HG03280 (cell line): Measurements from ENCODE around the gene GPAM.
"Not testable (repeated sequence)": the region's sequence is repeated elsewhere in the genome, so short reads cannot be mapped to it uniquely, and the experiment has no call there.

Experiments
- ATAC-seq: cut with Tn5 transposase; IDR thresholded peaks from one replicate; pipeline ENCODE4 v1.9.1; 2021; ENCODE audit warnings: mild to moderate bottlenecking, moderate library complexity; ENCODE audit not compliant: unreplicated experiment

GPAM gene

DNA sequence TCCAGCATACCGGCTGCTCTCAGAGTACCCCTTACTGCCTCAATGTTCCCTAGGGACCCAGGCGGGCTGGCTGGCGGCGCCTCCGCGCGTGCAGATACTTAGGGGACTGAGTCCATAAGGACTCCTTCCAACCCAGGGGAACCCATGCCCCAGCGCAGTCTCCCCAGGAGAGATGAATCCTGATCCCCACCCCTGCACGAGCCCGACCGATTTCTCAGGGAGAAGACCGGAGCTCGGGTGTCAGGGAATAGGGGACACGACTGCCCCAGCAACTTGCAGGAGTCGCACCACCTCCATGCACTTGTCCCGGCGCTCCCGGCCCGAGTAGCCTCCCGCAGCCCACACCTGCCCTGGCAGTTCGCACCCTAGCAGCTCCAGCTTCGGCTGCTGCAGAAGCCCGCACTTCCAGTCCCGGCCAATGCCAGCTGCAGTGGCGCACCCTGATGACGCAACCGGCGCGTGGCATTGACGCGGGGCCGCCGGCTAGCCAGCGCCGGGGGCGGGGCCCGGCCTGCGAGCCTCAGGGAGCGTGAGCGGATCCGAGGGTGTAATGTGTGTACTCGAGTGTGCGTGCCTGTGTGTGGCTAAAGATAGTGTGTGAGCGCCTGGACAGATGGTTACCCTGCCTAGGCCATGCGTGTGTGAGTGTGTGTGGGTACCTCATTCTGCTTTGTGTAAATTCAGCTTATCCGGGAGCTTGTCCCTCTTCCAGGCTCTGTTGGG, at the start of gene GPAM:
Gene GPAM, minus strand, starts transcription at position 437 of the 723 bp plus-strand sequence. CDS start 1,981 bp downstream, outside the sequence.
- ATAC-seq: peak; percentile 97

GRCh38 chr10:112232670-112233069, 49.1 kb upstream of the GPAM start:
- no peak for ATAC-seq

DNA sequence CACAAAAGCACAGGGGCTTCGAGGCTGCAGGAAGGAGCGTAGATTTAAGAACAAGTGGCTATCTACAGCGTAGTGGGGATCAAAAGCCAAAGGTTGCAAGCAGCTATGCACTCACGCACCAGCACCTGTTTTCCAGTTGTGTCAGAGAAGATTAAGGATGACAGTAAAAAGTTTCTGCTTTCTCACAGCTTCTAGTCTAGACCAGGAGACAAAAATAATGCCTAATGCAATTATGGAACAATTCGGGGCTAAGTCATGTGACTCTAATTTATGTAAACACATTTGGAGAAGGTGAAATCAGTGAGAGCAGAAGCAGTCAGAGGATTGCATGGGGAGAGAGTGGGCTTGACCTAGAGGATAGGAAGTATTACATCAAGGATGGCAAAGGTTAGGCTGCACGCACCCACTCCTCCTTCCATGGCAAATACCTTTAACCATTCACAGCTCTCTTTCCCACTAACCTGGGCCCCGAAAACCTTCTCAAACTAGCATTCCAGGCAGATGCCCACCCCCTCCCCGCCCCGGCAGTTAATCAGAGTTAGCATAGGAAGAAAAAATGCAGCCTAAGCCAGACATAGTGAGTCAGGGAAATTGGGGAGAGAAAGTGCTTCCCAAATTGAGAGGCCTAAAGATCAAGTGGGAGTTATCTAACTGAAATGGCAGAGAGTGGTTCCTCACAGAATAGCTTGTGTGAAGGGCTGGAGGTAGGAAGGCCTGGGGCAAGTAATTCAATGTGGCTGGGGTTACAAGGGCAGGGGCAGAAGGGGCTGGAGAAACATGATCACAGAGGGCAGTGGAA, 48.2 kb upstream of the GPAM start:
- no peak for ATAC-seq

GRCh38 chr10:112230325-112230988, 46.9 kb upstream of the GPAM start:
- ATAC-seq: no peak

- no peak for ATAC-seq
Observed at GRCh38 chr10:112229901-112230300, 46.3 kb upstream of the GPAM start.

DNA sequence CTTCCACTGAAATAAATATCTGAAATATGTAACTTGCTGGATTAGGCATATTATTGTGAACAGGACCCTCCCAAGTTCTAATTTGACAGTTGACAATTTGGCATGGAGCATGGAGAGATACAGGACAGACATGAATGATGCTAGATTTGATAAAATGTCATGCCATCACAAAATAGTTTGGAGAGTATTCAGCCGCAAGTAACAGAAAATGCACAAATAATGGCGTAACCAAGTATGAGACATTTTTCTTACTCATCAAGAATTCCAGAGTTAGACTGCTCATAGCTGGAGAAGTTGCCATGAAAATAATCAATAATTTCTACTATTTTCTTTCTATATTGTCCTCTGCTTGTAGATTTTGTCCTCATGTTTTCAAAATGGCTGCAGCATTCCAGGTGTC, 45.5 kb upstream of the GPAM start:
- no peak for ATAC-seq

- not testable (repeated sequence) for ATAC-seq
Observed at GRCh38 chr10:112228366-112229088, 45.0 kb upstream of the GPAM start.

GRCh38 chr10:112227331-112227987, 43.9 kb upstream of the GPAM start:
- no peak for ATAC-seq

DNA sequence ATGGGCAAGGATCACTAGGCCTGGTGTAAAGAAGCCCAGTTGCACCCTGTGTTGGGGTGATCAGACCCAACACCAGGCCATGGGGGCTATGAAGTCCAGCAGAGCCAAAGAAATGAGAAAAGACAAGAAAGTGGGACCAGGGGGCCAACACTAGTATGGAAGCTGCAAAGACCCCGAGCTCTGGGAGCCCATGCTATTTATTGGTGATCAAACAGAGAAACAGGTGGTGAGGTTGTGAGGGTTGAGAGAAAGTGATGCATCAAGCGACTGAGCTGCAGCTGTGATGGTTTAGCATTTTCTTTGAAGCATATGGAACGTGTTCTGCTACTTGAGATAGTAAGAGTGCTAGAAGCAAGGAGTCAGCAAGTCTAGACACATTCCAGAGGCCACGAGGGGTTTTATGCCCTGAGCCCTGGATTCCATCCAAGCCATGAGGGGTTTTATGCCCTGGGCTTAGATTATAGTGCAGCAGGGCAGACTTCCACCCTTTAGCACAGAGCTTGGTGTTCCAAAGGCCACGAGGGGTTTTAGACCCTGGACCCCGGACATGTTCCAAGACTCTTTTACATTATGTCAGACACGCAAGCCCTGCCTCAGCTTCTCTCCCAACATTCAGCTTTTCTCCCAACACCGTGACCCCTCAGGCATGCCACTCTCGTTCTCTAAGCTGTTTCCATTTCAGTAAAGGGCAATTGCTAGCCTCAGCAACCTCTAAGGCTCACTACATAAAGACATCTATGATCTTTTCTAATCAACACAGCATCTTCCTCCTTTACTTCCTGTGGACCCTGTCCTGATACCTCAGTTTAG, 43.1 kb upstream of the GPAM start:
- ATAC-seq: no peak

- ATAC-seq: no peak
Observed at GRCh38 chr10:112225771-112226438, 42.3 kb upstream of the GPAM start.

DNA sequence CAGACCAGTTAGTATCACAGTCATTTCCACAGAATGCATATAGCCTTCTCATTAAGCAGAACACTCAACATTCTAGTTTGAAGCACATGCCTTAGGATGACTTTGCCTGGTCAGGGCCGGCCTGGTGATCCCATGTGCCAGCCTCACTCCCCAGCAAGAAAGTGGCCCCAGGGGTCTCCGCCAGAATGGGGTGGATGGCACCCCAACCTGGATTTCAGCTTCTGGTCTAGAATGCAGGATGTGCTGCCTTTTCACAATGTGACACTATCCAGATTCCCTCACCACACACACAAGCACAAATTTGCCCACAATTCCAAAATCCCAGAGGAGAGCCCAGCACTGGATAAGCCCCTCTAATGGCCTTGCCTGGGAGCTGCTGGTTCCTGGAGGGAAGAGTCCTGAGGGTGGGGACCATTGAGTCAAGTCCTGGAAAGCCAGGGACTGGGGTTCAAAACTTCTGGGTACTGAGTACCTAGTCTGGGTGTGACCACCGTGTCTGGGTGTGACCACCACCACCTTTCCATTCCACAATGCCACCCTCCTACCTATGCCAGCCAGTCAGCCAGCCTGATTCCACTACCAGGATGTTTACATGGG, 41.5 kb upstream of the GPAM start:
- no peak for ATAC-seq

DNA sequence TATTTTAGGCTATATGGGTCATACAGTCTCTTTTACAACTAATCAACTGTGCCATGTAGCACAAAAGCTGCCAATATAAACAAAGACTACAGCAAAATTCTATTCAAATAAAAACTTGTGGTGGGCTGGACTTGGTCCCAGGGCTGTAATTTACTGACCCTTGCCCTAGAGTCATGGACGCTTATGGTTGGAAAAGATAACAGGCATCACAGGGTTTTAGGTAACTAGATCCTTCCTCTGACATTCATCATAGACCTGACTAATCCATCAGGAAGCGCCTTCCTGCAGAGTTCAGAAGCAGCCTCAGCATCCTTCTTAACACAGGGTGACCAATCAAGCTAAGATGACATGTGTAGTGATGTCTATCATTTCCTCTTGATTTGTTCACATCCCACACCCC, 40.2 kb upstream of the GPAM start:
- no peak for ATAC-seq

DNA sequence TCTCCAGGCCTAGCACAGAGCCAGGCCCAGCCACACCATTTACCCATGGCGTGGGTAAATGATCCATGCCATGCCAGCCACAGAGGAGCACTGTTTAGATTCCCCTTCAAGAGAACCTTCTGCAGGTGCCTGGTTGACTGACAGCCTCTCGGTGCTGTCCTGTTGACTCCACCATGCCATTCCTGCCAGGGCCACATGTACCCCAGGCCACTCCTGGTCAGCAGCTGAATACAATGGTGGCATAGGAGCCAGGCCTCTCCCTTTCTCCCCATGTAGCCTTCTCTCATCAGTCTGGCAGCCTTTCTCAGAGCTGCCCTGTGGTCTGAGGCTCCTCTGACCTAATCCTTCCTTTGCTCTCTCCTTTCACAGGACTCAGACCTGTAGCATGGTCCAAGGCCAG, 39.2 kb upstream of the GPAM start:
- no peak for ATAC-seq

DNA sequence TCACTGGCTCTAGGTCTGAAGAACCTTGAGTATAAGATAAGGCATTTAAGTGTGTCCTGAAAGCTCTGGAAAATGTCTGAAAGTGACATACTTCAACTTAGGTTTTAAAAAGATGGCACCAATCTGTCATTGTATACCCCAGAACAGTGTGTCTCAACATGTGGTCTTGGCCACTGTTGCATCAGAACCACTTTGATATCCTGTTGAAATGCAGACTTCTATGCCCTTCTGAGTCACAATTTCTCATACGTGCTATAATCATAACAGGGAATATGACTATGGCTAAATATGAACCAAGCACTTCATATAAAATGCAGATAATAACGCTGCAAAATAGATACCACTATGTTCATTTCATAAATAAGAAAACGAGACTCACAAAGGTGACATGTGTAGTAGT, 38.0 kb upstream of the GPAM start:
- no peak for ATAC-seq

- ATAC-seq: no peak
Observed at GRCh38 chr10:112218960-112219359, 35.4 kb upstream of the GPAM start.

DNA sequence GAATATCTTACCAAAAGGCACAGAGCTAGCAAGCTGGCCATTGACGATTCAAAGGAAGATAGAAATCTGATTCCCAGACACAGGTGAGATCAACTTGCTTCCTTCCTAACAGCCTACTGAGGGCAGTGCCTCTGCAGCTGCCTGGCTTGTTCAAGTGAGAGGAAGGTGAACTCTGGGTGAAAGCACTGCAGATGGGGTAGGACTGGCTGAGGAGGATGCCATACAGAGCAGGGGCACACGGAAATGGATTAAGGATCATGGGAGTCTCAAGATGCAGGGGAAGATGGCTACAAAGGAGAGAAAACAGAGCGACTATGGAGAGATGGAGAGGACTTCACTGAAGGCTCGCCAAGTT, 34.4 kb upstream of the GPAM start:
- ATAC-seq: no peak

DNA sequence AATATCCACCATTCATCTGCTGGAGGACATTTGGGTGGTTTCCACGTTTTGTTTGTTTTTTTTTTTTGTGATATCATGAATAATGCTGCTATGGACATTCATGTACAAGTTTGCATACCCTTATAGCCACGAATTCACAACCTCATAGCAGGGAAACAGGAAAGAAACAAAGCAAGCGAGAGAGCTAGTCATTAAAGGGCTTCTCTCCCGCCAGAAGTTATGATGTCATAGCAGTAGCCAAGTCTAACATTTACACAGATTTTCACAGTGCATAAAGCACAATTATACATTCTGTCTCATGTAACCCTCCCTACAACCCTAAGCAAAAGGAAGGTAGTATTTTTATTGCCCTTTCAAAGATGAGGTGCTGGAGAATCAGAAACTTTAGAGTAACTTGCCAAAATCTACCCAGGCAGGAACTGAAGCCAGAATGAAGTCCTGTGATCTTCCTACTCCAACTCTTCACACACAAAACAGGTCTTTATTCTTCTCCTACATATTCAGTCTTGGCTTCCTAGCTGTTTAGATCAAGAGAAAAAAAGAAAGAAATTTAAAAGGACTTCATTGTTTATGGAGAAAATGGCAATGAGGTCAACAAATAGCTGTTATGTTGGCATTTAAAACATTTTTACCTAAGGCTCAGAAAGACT, 33.9 kb upstream of the GPAM start:
- no peak for ATAC-seq

- no peak for ATAC-seq
Observed at GRCh38 chr10:112216966-112217365, 33.4 kb upstream of the GPAM start.
